Neural crest cell (in vitro differentiated cells): ENCODE measurements around the gene ATP5F1B. TPM values are rescaled to one million over a fixed set of nuclear protein-coding genes. Genes with fewer than 3 reads are reported as not detected.

Experiments
- DNase-seq: peaks from one replicate; pipeline ENCODE4 v3.0.0; 2021; ENCODE audit warnings: low read depth, mixed read lengths, low spot score
- H3K27ac Mint-ChIP-seq: one replicate; pipeline ENCODE4 v1.8.0; 2021; ENCODE audit warnings: mild to moderate bottlenecking, mixed read lengths; ENCODE audit not compliant: unreplicated experiment
- H3K27me3 Mint-ChIP-seq: 2 replicates; pipeline ENCODE4 v1.8.0; 2021; ENCODE audit warnings: low read depth, mild to moderate bottlenecking, mixed read lengths
- H3K36me3 Mint-ChIP-seq: 2 replicates; pipeline ENCODE4 v1.8.0; 2021; ENCODE audit warnings: low read depth, mild to moderate bottlenecking, mixed read lengths
- H3K4me1 Mint-ChIP-seq: 2 replicates; pipeline ENCODE4 v1.8.0; 2021; ENCODE audit warnings: mixed read lengths
- H3K4me3 Mint-ChIP-seq: one replicate; pipeline ENCODE4 v1.8.0; 2021; ENCODE audit warnings: mild to moderate bottlenecking, mixed read lengths
- H3K9me3 Mint-ChIP-seq: 2 replicates; pipeline ENCODE4 v1.8.0; 2021; ENCODE audit warnings: mixed read lengths
- CTCF ChIP-seq: fragments of 200-600 bp; sonication (generic); conservative IDR thresholded peaks from 2 replicates; pipeline ENCODE4 v1.5.0; 2021; ENCODE audit warnings: antibody characterized with exemption, mild to moderate bottlenecking
- total RNA-seq: library from RNA; stranded (reverse); gene quantifications from 2 replicates; pipeline ENCODE4 v1.2.1, GENCODE V29; 2021

Gene ATP5F1B
- total RNA-seq, 1 donor from 2014 or later: 651 TPM

- TF ChIP-seq CTCF: no peak
- Mint-ChIP-seq H3K4me1 (peaks cover 32% of the 10 kb centered on the region), H3K9me3 (no peaks in the 10 kb centered on the region), H3K27me3 (no peaks in the 10 kb centered on the region), H3K4me3 (no peak overlapping the region), H3K27ac (no peak overlapping the region), H3K36me3 (peaks cover 3% of the 10 kb centered on the region)
- DNase-seq: no peak
Observed at GRCh38 chr12:56622535-56622934, 23.2 kb downstream of the ATP5F1B start.

DNA sequence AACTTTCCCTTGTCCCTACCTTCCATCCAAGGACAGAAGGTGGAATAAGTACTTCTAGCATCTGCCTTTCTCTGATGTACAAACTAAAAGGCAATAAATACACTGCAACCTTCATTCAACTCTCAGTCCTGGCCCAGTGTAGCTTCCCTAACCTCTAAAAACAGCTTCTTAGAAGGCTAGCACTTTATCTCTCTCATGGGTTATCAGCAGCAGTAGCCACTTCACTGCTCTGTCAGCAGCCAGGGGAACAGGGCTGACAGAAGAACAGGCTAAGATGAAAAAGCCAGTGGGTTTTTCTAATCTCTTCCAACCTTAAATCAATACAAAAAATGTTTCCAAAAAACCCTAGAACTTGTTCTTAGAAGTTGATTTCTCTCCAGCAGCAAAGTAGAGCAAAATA, 28.9 kb downstream of the ATP5F1B start:
- Mint-ChIP-seq H3K27ac (no peak overlapping the region), H3K4me1 (peaks cover 8% of the 10 kb centered on the region), H3K27me3 (no peaks in the 10 kb centered on the region), H3K4me3 (no peak overlapping the region), H3K9me3 (no peaks in the 10 kb centered on the region), H3K36me3 (peaks cover 13% of the 10 kb centered on the region)
- DNase-seq: no peak
- TF ChIP-seq CTCF: no peak

DNA sequence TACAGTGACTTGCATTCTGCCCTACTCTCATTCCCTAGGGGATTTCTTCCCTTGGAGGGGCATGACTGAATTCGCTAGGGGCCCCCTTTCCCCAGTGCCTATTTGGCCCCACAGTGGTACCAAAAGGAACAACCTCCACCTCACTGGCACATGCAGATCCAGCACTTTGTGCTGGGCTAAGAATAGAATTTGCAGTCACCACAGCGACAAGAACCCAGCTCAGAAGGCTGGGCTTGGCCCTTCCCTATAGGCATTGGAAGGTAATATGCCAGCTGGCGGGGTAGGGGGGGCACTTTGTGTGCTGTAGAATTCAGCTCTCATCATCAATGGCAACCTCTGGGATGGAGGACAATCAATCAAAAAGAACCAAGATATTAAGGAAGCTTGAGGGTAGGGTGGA, 29.5 kb downstream of the ATP5F1B start:
- H3K4me1 Mint-ChIP-seq: peaks cover 8% of the 10 kb centered on the region
- no peak for TF ChIP-seq CTCF
- no peak overlapping the region for H3K27ac Mint-ChIP-seq
- DNase-seq: no peak
- H3K4me3 Mint-ChIP-seq: no peak overlapping the region
- peaks cover 19% of the 10 kb centered on the region for H3K36me3 Mint-ChIP-seq
- no peaks in the 10 kb centered on the region for H3K27me3 Mint-ChIP-seq
- no peaks in the 10 kb centered on the region for H3K9me3 Mint-ChIP-seq

DNA sequence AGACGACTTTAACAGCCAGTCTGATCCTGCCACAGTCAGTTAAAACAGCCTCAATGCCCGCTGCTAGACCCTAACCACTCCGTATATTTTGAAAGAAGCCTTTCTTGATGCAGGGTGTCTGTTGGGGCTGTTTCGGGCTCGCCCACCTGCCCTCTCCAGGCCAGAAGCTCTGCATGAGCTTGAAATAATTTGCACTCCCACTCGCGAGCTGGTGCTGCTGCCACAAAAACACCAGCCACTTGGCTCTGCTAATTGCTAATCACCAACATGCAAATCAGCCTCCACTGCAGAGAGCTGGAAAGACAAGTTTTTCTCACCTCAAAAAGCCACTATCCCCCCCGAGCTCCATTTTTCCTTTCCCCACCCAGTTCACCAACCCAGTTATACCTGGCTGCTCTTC, 31.2 kb downstream of the ATP5F1B start:
- H3K36me3 Mint-ChIP-seq: peaks cover 28% of the 10 kb centered on the region
- H3K27ac Mint-ChIP-seq: no peak overlapping the region
- no peaks in the 10 kb centered on the region for H3K27me3 Mint-ChIP-seq
- no peaks in the 10 kb centered on the region for H3K4me1 Mint-ChIP-seq
- DNase-seq: no peak
- TF ChIP-seq CTCF: no peak
- no peak overlapping the region for H3K4me3 Mint-ChIP-seq
- no peaks in the 10 kb centered on the region for H3K9me3 Mint-ChIP-seq

DNA sequence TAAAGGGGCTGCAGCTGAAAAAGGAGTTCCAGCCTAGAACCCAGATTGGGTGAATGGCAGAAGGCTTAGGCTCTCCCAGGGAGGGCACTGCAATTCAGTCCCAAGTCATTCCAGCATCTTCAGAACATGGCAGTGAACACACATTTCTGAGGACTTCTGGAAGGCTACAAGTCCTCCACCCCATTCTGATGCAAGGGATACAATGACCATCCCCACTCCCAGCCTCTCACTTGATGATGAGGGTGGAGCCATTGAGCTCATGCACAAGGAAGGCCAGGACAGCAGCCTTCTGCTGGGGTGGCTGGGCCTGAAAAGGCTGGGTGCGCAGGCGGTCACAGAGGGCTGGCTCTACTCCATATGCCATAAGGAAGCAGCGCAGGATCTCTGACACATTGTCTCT, 41.4 kb downstream of the ATP5F1B start:
- H3K27me3 Mint-ChIP-seq: no peaks in the 10 kb centered on the region
- H3K4me1 Mint-ChIP-seq: no peaks in the 10 kb centered on the region
- H3K4me3 Mint-ChIP-seq: no peak overlapping the region
- no peak overlapping the region for H3K27ac Mint-ChIP-seq
- DNase-seq: no peak
- TF ChIP-seq CTCF: no peak
- H3K36me3 Mint-ChIP-seq: peaks cover 18% of the 10 kb centered on the region
- no peaks in the 10 kb centered on the region for H3K9me3 Mint-ChIP-seq

DNA sequence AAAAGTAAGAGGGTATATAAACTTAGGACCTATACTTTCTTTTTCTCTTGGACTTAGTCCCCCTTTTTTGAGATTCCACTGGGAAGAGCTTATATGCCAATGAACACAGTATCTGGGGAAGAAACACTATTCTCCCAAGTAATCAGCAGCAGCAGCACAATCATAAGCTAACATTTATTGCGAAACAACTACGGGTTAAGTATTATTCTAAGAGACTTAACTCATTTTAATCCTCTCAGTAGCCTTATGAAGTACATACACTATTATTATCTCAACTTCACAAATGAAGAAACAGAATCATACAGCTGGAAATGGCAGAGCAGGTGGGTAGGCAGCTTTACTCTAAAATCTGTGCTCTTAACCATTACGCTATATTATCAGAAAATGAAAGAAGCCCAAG, 43.5 kb downstream of the ATP5F1B start:
- Mint-ChIP-seq H3K27me3 (no peaks in the 10 kb centered on the region), H3K4me1 (no peaks in the 10 kb centered on the region), H3K27ac (no peak overlapping the region), H3K4me3 (no peak overlapping the region), H3K9me3 (no peaks in the 10 kb centered on the region), H3K36me3 (peaks cover 20% of the 10 kb centered on the region)
- no peak for TF ChIP-seq CTCF
- no peak for DNase-seq
